SU-DHL-6 (cell line): ENCODE results near the gene C1QTNF7.

Experiments used
- H2AFZ ChIP-seq: fragments of 200-600 bp; sonication (generic); 2 replicates; pipeline ENCODE4 v1.6.1; 2014; ENCODE audit warnings: low read depth, mild to moderate bottlenecking, moderate library complexity, mixed read lengths, antibody characterized with exemption, low read length; ENCODE audit not compliant: severe bottlenecking
- H3F3A ChIP-seq: fragments of 200-600 bp; shearing (Covaris generic); 2 replicates; pipeline ENCODE4 v1.6.0; 2016; ENCODE audit warnings: antibody characterized with exemption, mild to moderate bottlenecking; ENCODE audit not compliant: insufficient read depth
- H3K27ac ChIP-seq: fragments of 200-600 bp; sonication (generic); 2 replicates; pipeline ENCODE4 v1.5.1; 2016; ENCODE audit warnings: low read depth, mild to moderate bottlenecking, low read length, moderate library complexity, mixed read lengths
- H3K27me3 ChIP-seq: fragments of 200-600 bp; sonication (generic), shearing (Covaris generic); 2 replicates; pipeline ENCODE4 v1.6.0; 2014; ENCODE audit warnings: mild to moderate bottlenecking, low read length
- H3K36me3 ChIP-seq: fragments of 200-600 bp; sonication (generic); 2 replicates; pipeline ENCODE4 v1.6.1; 2014; ENCODE audit warnings: mild to moderate bottlenecking, low read length, mixed read lengths
- H3K4me2 ChIP-seq: fragments of 300-600, 200-600 bp; shearing (Covaris generic), sonication (generic); 2 replicates; pipeline ENCODE4 v1.6.0; 2014; ENCODE audit warnings: low read length, low read depth, mild to moderate bottlenecking; ENCODE audit not compliant: poor library complexity, severe bottlenecking
- H3K4me3 ChIP-seq: fragments of 200-600 bp; sonication (generic); 2 replicates; pipeline ENCODE4 v1.5.1; 2014; ENCODE audit warnings: antibody characterized with exemption, low read length, mild to moderate bottlenecking, mixed read lengths; ENCODE audit not compliant: insufficient read depth, poor library complexity, severe bottlenecking
- H3K79me2 ChIP-seq: fragments of 200-600 bp; sonication (generic); 2 replicates; pipeline ENCODE4 v1.6.1; 2014; ENCODE audit warnings: mild to moderate bottlenecking, low read length, moderate library complexity; ENCODE audit not compliant: insufficient read depth
- H3K9ac ChIP-seq: fragments of 200-600 bp; sonication (generic); 2 replicates; pipeline ENCODE4 v1.7.0; 2014; ENCODE audit warnings: mild to moderate bottlenecking, low read length
- H3K9me2 ChIP-seq: fragments of 200-600 bp; sonication (generic); replicated peaks from 2 replicates; pipeline ENCODE4 v1.6.1; 2014; ENCODE audit warnings: low read length; ENCODE audit not compliant: insufficient read depth
- H3K9me3 ChIP-seq: fragments of 200-600 bp; sonication (generic); 2 replicates; pipeline ENCODE4 v1.6.1; 2014; ENCODE audit warnings: low read length, mixed read lengths; ENCODE audit not compliant: insufficient read depth
- H4K20me1 ChIP-seq: fragments of 200-600 bp; sonication (generic); 2 replicates; pipeline ENCODE4 v1.6.1; 2014; ENCODE audit warnings: low read depth, mild to moderate bottlenecking, antibody characterized with exemption, low read length, moderate library complexity, mixed read lengths
- CTCF ChIP-seq: fragments of 200-600 bp; sonication (generic); IDR thresholded peaks from one replicate; pipeline ENCODE4 v1.5.1; 2017; ENCODE audit warnings: antibody characterized with exemption, mild to moderate bottlenecking, low read length, moderate library complexity; ENCODE audit not compliant: insufficient read depth, poor library complexity, severe bottlenecking
- EZH2phosphoT487 ChIP-seq: fragments of 200-600 bp; sonication (generic), shearing (Covaris generic); conservative IDR thresholded peaks from 2 replicates; pipeline ENCODE4 v1.6.1; 2018; ENCODE audit warnings: mild to moderate bottlenecking, antibody characterized with exemption, low read length, moderate library complexity, mixed read lengths

C1QTNF7 gene

GRCh38 chr4:15438939-15439524, 11.2 kb downstream of the C1QTNF7 start:
- no peaks in the 10 kb centered on the region for H3K79me2 ChIP-seq
- H2AFZ ChIP-seq: no peak overlapping the region
- no peak overlapping the region for H3K9ac ChIP-seq
- no peak overlapping the region for H3K27ac ChIP-seq
- H3K27me3 ChIP-seq: no peaks in the 10 kb centered on the region
- H3K9me2 ChIP-seq: no peaks in the 10 kb centered on the region
- H3K36me3 ChIP-seq: no peaks in the 10 kb centered on the region
- no peaks in the 10 kb centered on the region for H3F3A ChIP-seq
- H4K20me1 ChIP-seq: no peaks in the 10 kb centered on the region
- H3K4me2 ChIP-seq: no peak overlapping the region
- H3K9me3 ChIP-seq: no peaks in the 10 kb centered on the region
- H3K4me3 ChIP-seq: no peak overlapping the region
- TF ChIP-seq CTCF (no peak), EZH2phosphoT487 (no peak)

GRCh38 chr4:15443371-15444160, 15.7 kb downstream of the C1QTNF7 start:
- H3K9me3 ChIP-seq: no peaks in the 10 kb centered on the region
- no peaks in the 10 kb centered on the region for H3K9me2 ChIP-seq
- H3K27me3 ChIP-seq: no peaks in the 10 kb centered on the region
- no peak overlapping the region for H3K27ac ChIP-seq
- H3K36me3 ChIP-seq: no peaks in the 10 kb centered on the region
- no peaks in the 10 kb centered on the region for H3F3A ChIP-seq
- TF ChIP-seq CTCF (no peak), EZH2phosphoT487 (no peak)
- no peak overlapping the region for H3K4me2 ChIP-seq
- H2AFZ ChIP-seq: no peak overlapping the region
- no peak overlapping the region for H3K9ac ChIP-seq
- H3K79me2 ChIP-seq: no peaks in the 10 kb centered on the region
- H3K4me3 ChIP-seq: no peak overlapping the region
- H4K20me1 ChIP-seq: no peaks in the 10 kb centered on the region

- Histone ChIP-seq H3K36me3 (no peaks in the 10 kb centered on the region), H3K9me3 (no peaks in the 10 kb centered on the region), H3K9me2 (no peaks in the 10 kb centered on the region), H3K27me3 (no peaks in the 10 kb centered on the region), H3K27ac (no peak overlapping the region), H3K4me2 (no peak overlapping the region), H3K9ac (no peak overlapping the region), H3K4me3 (no peak overlapping the region), H4K20me1 (no peaks in the 10 kb centered on the region), H3F3A (no peaks in the 10 kb centered on the region), H3K79me2 (no peaks in the 10 kb centered on the region), H2AFZ (no peak overlapping the region)
- TF ChIP-seq CTCF: no peak
- TF ChIP-seq EZH2phosphoT487: no peak
Measured at GRCh38 chr4:15444276-15444675, 16.4 kb downstream of the C1QTNF7 start.
